Astrocyte (in vitro differentiated cells and primary cell): ENCODE measurements around the gene DCLK2.

ENCODE experiments used
- CTCF ChIP-seq: IDR thresholded peaks from 2 replicates; pipeline ENCODE4 v1.5.1; 2011; ENCODE audit warnings: low read depth, mild to moderate bottlenecking, inconsistent platforms, low read length, moderate library complexity; ENCODE audit not compliant: insufficient read depth
- EZH2 ChIP-seq: IDR thresholded peaks from 2 replicates; pipeline ENCODE4 v1.6.1; 2012; ENCODE audit warnings: mild to moderate bottlenecking, low read length, inconsistent platforms; ENCODE audit not compliant: insufficient read depth

- TF ChIP-seq CTCF (no peak), EZH2 (no peak)
These were observed 157.6 kb downstream of the DCLK2 start for GRCh38 chr4:150235808-150236271.
